ENCODE results near the gene CACNG5.

GRCh38 chr17:66813296-66813695 is 21.6 kb upstream of the CACNG5 start:
- TF ChIP-seq, protein P1, sequence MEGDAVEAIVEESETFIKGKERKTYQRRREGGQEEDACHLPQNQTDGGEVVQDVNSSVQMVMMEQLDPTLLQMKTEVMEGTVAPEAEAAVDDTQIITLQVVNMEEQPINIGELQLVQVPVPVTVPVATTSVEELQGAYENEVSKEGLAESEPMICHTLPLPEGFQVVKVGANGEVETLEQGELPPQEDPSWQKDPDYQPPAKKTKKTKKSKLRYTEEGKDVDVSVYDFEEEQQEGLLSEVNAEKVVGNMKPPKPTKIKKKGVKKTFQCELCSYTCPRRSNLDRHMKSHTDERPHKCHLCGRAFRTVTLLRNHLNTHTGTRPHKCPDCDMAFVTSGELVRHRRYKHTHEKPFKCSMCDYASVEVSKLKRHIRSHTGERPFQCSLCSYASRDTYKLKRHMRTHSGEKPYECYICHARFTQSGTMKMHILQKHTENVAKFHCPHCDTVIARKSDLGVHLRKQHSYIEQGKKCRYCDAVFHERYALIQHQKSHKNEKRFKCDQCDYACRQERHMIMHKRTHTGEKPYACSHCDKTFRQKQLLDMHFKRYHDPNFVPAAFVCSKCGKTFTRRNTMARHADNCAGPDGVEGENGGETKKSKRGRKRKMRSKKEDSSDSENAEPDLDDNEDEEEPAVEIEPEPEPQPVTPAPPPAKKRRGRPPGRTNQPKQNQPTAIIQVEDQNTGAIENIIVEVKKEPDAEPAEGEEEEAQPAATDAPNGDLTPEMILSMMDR (conservative IDR thresholded peaks at IDR 0.05 in 1 of 2, IDR thresholded peaks at IDR 0.05 in 1 of 2; ENCODE audit: low read depth in 1 of 2, low read length in 2 of 2): no peak
- no peak for TF ChIP-seq EZH2 (IDR thresholded peaks at IDR 0.05; ENCODE audit: low read length, missing control alignments)

Measured in fibroblast of lung (primary cell).